DMS53 treated with DMSO at 0.1 percent for 48 hours (cell line): ENCODE measurements around the gene AKT1.

Experiments used
- DNase-seq: peaks from one replicate; lab custom pipeline; 2025; ENCODE audit not compliant: unreplicated experiment; lab: John Stamatoyannopoulos, UW

AKT1 gene

DNA sequence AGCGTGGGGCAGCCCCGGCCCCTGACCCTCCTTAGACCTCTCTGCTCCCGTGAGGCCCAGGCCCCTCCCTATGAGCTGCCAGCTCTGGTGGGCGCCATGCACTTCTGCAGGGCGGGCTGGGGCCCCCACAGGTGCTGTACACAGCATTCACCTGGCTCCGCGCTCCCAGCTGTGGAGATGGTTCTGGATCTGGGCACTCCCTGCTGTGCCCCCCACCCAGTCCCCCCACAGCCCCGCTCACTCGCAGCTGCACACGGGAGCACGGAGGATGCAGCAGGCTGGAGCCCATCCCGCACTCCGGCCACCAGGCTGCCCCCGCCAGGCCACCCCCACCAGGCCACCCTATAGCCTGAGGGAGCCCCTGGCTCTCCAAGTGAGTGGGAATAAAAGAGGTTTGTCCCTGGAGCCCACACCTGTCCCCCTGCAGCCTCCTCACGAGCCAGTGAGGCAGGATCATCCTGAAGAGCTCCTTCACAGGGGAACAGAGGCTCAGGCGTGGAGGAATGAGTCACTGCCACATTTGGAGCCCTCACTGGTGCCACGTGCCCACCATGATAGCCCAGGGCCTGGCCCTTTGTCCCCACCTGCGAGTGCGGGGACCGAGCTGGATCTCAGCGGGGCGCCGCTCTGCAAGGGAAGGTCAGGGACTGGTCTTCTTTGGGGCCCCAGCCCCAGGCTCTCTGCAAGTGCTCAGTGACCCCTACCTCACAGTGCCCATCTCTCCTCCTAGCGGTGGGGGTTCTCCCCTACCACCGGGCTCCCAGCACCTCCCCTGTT, 69.6 kb downstream of the AKT1 start:
- no peak for DNase-seq

DNA sequence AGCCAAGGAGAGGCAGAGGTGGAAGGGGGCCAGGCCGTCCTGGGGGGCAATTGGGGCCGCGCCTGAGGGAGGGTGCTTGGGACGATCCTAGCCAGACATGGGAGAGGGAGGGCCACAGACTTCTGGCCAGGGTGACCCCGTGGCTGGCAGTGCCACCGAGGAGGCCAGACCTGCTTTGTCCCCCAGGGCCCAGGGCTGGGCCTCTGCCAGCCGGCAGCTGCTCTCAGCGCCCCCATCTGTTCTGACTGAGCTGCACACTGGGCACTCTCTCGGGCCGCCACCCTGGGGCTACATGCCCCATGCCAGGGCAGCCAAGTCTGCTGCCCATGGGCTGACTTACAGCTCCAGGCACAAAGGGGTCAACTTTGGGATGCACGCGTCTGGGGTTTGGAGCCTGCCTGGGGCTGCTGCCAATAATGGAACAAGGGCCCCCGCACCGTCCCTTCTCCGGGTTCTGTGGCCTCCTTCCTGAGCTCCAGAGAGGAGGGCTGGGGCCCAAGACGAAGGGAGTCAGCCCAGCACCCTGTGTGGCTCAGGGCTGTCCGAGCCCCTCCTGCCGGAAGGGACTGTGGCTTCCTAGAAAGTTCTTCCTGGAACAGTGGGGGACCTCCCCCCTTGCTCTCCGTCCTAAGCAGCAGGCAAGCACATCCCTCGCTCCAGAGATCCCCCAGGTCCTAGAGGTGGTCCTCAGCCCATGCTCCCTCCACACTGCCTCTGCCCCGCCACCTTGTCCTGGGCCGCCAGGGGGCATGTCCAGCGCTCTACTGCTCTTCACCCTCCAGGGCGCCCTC, 70.4 kb downstream of the AKT1 start:
- DNase-seq = no peak

DNA sequence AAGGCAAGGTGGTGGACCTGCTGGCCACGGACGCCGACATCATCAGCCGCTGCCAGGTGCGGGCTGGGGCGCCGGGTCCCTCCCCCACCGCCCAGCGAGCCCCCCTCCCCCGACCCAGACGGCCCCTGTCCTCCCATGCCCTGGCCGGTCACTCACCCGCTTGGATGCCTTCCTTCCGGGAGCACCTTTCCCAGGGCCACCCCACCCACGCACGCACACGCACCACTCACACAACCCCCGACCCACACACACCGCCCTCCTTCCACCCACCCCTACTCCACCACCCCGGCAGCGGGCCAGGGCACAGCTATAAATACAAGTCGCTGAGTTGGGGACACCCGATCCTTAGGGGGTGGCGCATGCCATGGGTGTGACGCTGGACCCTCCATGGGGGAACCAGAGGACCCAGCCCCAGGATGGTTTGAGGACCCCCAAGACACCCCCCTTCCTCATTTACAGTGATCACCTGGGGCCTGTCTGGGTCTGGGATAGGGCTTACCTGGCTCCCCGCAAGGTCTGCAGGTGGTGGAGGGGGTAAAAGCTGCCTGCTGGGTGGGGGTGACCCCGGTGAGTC, 71.1 kb downstream of the AKT1 start:
- no peak for DNase-seq

DNA sequence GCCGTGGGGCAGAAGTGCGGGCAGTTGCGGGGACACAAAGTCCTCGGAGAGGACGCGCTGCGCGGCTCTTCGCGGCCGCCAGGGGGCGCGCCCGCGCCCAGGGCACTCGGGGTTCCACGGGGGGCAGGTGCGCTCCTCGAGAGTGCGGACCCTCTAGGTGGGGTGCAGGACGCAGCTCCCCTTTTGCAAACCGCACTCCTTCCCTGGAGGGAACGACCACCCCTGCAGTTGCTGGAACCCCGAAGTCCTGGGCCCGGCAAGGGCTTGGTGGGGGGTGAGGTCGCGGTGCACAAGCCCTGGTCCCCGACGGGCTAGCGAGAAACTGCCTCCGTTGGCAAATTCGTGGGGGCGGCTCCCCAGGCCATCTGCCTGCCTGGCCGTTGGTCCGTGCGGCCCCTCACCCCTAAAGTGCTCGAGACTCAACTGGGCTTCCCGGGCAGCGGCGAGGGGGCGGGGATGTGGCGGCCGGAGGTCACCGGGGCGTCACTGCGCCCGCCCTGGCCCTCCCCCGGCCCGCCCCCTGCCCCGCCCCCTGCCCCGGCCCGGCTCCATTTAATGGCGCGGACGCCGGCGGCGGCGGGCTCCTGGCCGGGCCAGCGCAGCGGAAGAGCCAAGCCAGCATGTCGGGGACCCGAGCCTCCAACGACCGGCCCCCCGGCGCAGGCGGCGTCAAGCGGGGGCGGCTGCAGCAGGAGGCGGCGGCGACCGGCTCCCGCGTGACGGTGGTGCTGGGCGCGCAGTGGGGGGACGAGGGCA, 71.7 kb downstream of the AKT1 start, which contains the start of gene ADSS1:
Gene ADSS1, plus strand, starts transcription at position 579 of the 756 bp plus-strand sequence. Its CDS starts 42 bp downstream, at position 621.
- no peak for DNase-seq

DNA sequence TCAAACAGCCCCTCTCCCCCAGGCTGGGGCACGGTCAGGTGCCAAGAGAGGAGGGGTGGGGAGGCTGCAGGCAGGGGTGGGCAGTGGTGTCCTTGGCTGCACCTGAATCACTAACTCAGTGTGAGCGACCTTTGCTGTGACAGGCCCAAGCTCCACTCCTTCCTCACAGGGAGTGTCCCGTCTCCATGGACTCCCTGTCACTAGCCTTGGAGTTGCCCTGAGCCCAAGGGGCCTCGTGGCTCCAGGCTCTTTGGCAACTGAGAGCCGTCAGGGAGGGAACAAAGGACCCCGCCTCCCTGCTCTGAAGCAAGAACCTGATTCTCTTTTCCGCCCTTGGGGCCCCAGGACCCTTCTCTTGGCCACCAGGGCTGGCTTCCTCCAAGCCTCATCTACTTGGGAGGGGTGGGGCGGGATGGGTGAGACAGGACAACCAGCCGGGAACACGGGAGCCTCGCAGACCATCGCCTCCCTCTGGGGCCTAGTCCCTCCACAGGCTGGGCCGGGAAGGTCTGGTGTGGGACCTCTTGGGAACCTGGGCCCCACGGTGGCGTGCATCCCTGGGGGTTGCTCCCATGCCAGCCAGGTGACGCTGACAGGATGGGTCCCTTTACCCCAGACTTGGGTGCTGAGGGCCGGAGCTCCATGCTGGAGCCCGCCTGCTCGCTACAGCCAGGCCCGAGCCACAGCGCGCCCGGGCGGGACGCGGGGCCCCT, 72.5 kb downstream of the AKT1 start:
- DNase-seq = no peak

DNA sequence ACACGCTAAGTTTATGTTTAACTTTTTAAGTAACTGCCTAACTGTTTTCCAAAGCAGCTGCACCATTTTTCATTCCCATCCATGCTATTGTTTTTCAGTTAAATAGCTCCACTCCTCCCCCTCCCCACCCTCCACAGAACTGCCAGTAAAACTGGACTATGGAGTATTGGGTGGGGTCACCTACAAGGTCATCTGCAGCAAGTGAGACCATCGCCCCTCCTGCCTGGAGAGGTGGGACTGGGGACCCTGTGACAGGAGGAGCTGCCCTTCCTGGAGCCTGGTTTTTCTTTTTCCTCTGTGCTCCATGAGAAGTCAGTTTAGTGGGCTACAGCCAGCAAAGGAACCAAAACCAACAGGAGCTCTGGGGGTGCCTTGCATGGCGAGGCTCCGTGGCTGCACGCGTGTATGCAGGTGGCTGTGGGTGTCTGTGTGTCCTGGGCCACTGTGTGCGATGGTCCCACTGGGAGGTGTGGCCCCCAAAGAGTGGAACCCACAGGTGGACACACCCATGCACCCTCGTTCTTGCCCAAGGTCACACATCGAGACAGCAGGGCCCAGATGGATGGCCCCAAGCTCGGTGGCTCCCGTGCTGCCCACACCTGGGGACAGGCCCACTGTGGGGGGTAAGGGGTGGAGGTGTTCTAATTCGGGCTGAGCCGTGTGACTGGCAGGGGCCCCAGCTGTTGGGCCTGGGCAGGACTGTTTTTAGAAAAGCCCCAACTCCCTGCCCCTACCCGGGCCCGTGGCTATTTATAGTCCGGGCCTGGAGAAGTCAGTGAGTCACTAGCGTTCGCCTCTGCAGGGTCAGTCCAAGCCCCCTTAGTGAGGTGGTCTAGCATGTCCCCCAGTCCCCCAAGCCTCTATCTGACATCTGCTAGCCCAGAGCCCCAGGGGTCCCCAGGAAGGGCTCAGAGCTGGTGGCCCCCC, 73.8 kb downstream of the AKT1 start:
- DNase-seq = no peak
